Stimulated activated CD8-positive, alpha-beta memory T cell treated with anti-CD3 and anti-CD28 coated beads, Interleukin-4, amount 100 ng/mL, for 48 hours (primary cell): Measurements from ENCODE around the gene LGR6.
"Not testable (repeated sequence)": the region's sequence is repeated elsewhere in the genome, so short reads cannot be mapped to it uniquely, and the experiment has no call there.

ENCODE experiments used
- DNase-seq: peaks from one replicate; pipeline ENCODE4 v3.0.0-alpha.2; 2020

LGR6 gene

GRCh38 chr1:202349206-202349928 is 155.8 kb downstream of the LGR6 start:
- DNase-seq = no peak

DNA sequence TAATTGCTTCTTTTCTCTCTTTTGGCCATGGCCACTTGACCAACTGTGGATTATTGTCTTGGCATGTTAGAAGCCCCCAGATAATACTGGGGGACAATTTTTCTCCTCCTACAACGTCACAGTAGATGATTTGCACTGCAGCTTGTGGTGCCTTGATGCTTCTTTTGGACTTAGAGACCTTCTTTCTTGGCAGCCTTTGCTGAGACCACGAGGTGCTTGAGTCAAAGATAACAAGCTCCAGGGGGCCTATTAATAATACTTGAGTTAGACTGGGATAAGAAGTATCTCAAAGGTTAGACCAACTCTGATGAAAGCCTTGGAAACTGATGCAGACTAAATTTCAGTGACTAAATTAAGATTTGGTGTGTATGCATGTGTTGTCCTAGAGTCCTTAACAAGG is 158.1 kb downstream of the LGR6 start:
- DNase-seq = no peak

- not testable (repeated sequence) for DNase-seq
Observed at GRCh38 chr1:202352583-202353197, 159.1 kb downstream of the LGR6 start.

GRCh38 chr1:202355944-202356553 is 162.4 kb downstream of the LGR6 start:
- DNase-seq = no peak

GRCh38 chr1:202357506-202357905 is 163.9 kb downstream of the LGR6 start:
- DNase-seq = no peak

DNA sequence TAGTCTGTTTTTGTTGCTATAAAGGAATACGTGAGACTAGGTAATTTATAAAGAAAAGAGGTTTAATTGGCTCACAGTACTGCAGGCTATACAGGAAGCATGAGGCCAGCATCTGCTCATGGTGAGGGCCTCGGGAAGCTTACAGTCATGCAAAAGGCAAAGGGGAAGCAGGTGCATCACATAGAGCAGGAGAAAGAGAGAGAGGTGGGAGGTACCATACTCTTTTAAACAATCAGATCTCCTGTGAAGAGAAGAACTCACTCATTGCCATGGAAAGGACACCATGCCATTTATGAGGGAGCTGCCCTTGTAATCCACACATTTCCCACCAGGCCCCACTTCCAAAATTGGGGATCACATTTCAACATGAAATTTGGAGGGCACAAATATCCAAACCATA is 167.6 kb downstream of the LGR6 start:
- no peak for DNase-seq

GRCh38 chr1:202361701-202362100 is 168.1 kb downstream of the LGR6 start:
- no peak for DNase-seq

DNA sequence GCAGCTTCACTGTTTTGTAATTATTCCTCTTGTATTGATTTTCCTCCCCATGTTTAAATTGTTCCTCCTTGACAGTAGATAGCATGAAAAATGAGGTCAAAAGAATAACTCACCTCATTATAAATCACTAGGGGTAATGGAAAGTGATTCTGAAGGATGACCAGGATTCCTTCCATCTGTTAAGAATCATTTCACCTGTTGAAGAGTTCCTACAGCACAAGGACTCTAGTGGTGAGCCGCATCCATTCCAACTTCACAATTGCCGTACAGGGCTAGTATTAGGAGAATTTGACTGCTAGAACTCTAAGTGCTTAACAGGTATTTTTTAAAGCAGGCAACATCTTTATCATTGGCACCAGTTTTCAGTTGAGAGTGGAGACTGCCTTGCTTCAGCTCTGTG is 168.6 kb downstream of the LGR6 start:
- DNase-seq = no peak

DNA sequence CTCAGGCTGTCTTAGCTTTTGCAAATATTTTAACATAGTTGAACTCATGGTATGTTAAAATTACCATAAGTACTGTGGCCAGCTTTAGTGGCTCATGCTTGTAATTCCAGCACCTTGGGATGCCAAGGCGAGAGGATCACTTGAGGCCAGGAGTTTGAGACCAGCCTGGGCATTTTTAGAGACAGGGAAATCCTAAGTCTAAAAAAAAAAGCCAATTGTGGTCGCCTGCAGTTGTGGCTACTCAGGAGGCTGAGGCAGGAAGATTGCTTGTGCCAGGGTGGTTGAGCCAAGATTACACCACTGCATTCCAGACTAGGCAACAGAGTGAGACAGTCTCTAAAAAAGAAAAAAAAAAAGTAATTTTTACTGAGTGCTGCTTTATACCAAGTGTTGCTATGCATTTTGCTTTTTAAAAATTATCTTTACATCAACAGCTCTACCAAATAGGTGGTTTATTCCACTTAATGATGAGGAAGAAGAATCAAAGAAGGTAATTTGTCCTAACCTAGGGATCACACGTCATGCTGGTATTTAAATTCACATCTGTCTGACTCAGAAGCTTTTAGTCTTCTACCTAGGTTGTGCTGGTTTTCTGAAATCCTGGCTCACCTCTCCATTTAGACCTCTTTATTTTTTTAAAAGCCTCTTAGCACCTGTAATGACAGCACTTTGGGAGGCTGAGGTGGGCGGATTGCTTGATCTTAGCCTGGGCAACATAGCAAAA is 171.7 kb downstream of the LGR6 start:
- DNase-seq = no peak

GRCh38 chr1:202367271-202367670 is 173.7 kb downstream of the LGR6 start:
- no peak for DNase-seq
